ENCODE measurements around the gene ARSB.

ARSB gene

DNA sequence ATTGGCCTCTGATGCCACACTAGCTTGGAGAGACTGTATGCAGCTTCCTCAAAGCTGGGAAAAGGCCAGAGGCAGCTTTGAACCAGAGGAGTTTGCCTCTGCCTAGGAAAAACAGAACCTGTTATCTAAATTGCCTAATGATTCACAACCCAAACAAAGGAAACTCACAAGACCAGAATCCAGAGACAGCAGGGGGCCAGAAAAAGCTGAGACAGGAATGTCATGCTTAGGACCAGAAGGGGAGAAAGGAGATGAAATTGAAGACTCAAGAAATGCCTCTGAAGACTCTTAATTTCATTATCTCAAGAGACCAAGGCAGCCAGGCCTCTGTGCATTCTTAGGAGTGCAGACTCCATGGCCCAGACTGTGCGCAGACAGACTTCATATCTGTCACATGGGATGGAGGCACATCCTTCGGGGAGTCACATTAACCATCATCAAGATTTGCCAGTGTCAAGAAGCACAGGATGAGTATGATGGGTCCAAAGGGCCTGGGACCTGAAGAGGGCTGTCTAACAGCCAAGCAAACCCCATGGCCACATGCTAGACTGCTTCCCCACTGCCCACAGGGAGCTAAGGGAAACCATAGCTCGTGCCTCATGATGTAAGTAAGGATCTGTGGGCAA, 57.3 kb downstream of the ARSB start:
- no peaks in the 10 kb centered on the region for H3K9me3 ChIP-seq (ENCODE audit: insufficient read depth, low read length)
- H3K4me1 ChIP-seq (ENCODE audit: low read length): no peaks in the 10 kb centered on the region
- H3K36me3 ChIP-seq (replicated peaks; ENCODE audit: low read depth, low read length): no peaks in the 10 kb centered on the region
- no peaks in the 10 kb centered on the region for H3K27me3 ChIP-seq (ENCODE audit: low read depth, low read length)
- H3K9ac ChIP-seq (ENCODE audit: low read length): no peak overlapping the region
- H2AFZ ChIP-seq (ENCODE audit: low read depth, low read length): no peak overlapping the region
- H3K4me2 ChIP-seq (ENCODE audit: low read length): no peak overlapping the region
- no peaks in the 10 kb centered on the region for H3K79me2 ChIP-seq (ENCODE audit: low read length)
- no peaks in the 10 kb centered on the region for H4K20me1 ChIP-seq (ENCODE audit: insufficient read depth, low read length)
- no peak for TF ChIP-seq EZH2phosphoT487 (IDR thresholded peaks at IDR 0.05; ENCODE audit: low read depth)
- TF ChIP-seq, protein P1, sequence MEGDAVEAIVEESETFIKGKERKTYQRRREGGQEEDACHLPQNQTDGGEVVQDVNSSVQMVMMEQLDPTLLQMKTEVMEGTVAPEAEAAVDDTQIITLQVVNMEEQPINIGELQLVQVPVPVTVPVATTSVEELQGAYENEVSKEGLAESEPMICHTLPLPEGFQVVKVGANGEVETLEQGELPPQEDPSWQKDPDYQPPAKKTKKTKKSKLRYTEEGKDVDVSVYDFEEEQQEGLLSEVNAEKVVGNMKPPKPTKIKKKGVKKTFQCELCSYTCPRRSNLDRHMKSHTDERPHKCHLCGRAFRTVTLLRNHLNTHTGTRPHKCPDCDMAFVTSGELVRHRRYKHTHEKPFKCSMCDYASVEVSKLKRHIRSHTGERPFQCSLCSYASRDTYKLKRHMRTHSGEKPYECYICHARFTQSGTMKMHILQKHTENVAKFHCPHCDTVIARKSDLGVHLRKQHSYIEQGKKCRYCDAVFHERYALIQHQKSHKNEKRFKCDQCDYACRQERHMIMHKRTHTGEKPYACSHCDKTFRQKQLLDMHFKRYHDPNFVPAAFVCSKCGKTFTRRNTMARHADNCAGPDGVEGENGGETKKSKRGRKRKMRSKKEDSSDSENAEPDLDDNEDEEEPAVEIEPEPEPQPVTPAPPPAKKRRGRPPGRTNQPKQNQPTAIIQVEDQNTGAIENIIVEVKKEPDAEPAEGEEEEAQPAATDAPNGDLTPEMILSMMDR (IDR thresholded peaks at IDR 0.05; ENCODE audit: low read depth, low read length): no peak
- no peak overlapping the region for H3K27ac ChIP-seq (ENCODE audit: low read length)
- H3K4me3 ChIP-seq (ENCODE audit: low read length): no peak overlapping the region

DNA sequence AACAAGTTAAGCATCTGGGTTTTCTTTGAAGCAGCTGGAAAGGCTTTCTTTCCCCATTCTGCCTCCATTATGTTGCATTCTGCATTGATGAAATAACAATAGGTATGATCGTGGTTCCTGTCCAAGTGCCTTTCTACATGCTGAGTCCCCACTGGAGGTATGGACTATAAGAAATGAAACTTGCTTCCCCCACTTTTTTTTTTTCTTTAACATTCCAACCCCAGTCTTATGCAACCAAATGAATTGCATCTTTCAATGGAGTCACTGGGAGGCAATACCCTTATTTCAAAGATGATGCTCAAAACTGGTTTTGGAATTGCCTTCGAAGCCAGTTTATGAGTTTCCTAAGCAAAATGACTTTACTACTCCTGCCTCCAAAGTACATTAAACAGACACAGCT, 58.9 kb downstream of the ARSB start:
- no peaks in the 10 kb centered on the region for H3K9me3 ChIP-seq (ENCODE audit: insufficient read depth, low read length)

DNA sequence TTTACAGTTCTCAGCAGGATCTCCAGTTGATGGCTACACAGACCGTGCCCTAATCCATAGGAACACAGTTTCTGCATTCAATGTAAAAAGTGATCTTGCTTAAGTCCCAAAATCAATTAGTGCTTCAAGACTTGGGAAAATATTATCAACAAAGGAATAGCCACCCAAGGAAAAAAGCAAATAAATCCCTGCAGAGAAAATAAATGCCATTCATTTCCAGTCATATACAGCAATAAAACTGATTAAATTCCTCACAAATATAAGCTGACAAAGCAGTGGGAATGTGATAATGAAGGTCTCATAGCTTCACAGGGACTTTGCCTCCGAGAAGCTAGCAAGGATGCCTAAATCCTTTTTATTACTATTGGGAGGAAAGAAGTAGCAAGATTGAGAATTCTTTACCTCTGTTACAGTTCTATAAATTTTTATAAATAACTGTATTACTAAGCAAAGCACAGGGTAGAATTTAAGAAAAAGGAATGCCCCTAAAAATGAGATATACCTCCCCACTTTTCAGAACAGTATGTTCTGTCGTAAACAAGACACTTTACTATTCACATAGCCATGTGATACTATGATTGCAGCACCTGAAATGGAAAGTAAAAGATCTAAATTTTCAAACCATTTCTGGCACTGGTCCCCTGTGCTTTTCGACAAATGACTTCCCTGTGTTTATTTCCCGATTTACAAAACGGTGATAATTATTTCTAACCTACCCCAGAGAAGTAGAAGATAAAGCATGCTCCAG, 59.8 kb downstream of the ARSB start:
- Histone ChIP-seq H3K27me3 (ENCODE audit: low read depth, low read length) (no peaks in the 10 kb centered on the region), H3K36me3 (replicated peaks; ENCODE audit: low read depth, low read length) (no peaks in the 10 kb centered on the region), H3K9me3 (ENCODE audit: insufficient read depth, low read length) (no peaks in the 10 kb centered on the region), H3K4me3 (ENCODE audit: low read length) (no peak overlapping the region), H3K4me2 (ENCODE audit: low read length) (no peak overlapping the region), H2AFZ (ENCODE audit: low read depth, low read length) (no peak overlapping the region), H3K79me2 (ENCODE audit: low read length) (no peaks in the 10 kb centered on the region), H4K20me1 (ENCODE audit: insufficient read depth, low read length) (no peaks in the 10 kb centered on the region), H3K4me1 (ENCODE audit: low read length) (no peaks in the 10 kb centered on the region), H3K9ac (ENCODE audit: low read length) (no peak overlapping the region), H3K27ac (ENCODE audit: low read length) (no peak overlapping the region)
- no peak for TF ChIP-seq EZH2phosphoT487 (IDR thresholded peaks at IDR 0.05; ENCODE audit: low read depth)
- TF ChIP-seq, protein P1 (IDR thresholded peaks at IDR 0.05; ENCODE audit: low read depth, low read length): no peak

More for the DNA sequence above, 58.9 kb downstream of the ARSB start:
- no peaks in the 10 kb centered on the region for H4K20me1 ChIP-seq (ENCODE audit: insufficient read depth, low read length)
- no peaks in the 10 kb centered on the region for H3K79me2 ChIP-seq (ENCODE audit: low read length)
- H3K27ac ChIP-seq (ENCODE audit: low read length): no peak overlapping the region
- H3K9ac ChIP-seq (ENCODE audit: low read length): no peak overlapping the region
- no peak overlapping the region for H3K4me3 ChIP-seq (ENCODE audit: low read length)
- H3K36me3 ChIP-seq (replicated peaks; ENCODE audit: low read depth, low read length): no peaks in the 10 kb centered on the region
- H3K4me2 ChIP-seq (ENCODE audit: low read length): no peak overlapping the region
- no peak overlapping the region for H2AFZ ChIP-seq (ENCODE audit: low read depth, low read length)
- TF ChIP-seq EZH2phosphoT487 (IDR thresholded peaks at IDR 0.05; ENCODE audit: low read depth): no peak
- TF ChIP-seq, protein P1 (IDR thresholded peaks at IDR 0.05; ENCODE audit: low read depth, low read length): no peak
- H3K4me1 ChIP-seq (ENCODE audit: low read length): no peaks in the 10 kb centered on the region
- H3K27me3 ChIP-seq (ENCODE audit: low read depth, low read length): no peaks in the 10 kb centered on the region

DNA sequence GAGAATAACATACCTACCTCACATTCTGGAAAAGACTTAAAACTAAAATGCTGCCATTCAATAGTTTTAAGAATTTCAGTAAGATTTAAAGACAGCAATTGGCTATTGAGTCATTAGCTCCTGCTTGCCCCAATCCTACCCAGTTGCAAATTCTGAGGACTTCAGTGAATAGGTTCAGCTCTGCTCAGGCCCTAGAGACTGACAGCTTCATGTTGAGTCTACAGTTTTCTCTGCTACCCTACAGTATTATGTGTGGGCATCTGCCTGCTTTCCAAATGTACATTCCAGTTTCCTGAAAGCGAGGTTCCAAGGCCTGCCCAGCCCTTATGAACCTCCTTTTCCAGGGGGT, 61.5 kb downstream of the ARSB start:
- H4K20me1 ChIP-seq (ENCODE audit: insufficient read depth, low read length): no peaks in the 10 kb centered on the region
- no peak overlapping the region for H3K9ac ChIP-seq (ENCODE audit: low read length)
- no peak for TF ChIP-seq EZH2phosphoT487 (IDR thresholded peaks at IDR 0.05; ENCODE audit: low read depth)
- TF ChIP-seq, protein P1 (IDR thresholded peaks at IDR 0.05; ENCODE audit: low read depth, low read length): no peak

More for the DNA sequence above, 61.5 kb downstream of the ARSB start:
- H3K27ac ChIP-seq (ENCODE audit: low read length): no peak overlapping the region
- no peaks in the 10 kb centered on the region for H3K36me3 ChIP-seq (replicated peaks; ENCODE audit: low read depth, low read length)
- H3K79me2 ChIP-seq (ENCODE audit: low read length): no peaks in the 10 kb centered on the region
- H2AFZ ChIP-seq (ENCODE audit: low read depth, low read length): no peak overlapping the region
- H3K9me3 ChIP-seq (ENCODE audit: insufficient read depth, low read length): no peaks in the 10 kb centered on the region
- no peaks in the 10 kb centered on the region for H3K4me1 ChIP-seq (ENCODE audit: low read length)
- H3K4me2 ChIP-seq (ENCODE audit: low read length): no peak overlapping the region
- H3K4me3 ChIP-seq (ENCODE audit: low read length): no peak overlapping the region
- no peaks in the 10 kb centered on the region for H3K27me3 ChIP-seq (ENCODE audit: low read depth, low read length)
